T follicular helper cell (primary cell): ENCODE measurements around the gene PBX3.

Source experiments
- DNase-seq: peaks from one replicate; pipeline ENCODE4 v3.0.0-alpha.2; 2020; ENCODE audit warnings: low read depth
- total RNA-seq, 2 experiments: gene quantifications; one replicate each; lab custom pipeline; 2026; lab: John Stamatoyannopoulos, UW

The PBX3 gene
- 6.3 to 13.8 reads per million in 2 experiments for total RNA-seq

DNA sequence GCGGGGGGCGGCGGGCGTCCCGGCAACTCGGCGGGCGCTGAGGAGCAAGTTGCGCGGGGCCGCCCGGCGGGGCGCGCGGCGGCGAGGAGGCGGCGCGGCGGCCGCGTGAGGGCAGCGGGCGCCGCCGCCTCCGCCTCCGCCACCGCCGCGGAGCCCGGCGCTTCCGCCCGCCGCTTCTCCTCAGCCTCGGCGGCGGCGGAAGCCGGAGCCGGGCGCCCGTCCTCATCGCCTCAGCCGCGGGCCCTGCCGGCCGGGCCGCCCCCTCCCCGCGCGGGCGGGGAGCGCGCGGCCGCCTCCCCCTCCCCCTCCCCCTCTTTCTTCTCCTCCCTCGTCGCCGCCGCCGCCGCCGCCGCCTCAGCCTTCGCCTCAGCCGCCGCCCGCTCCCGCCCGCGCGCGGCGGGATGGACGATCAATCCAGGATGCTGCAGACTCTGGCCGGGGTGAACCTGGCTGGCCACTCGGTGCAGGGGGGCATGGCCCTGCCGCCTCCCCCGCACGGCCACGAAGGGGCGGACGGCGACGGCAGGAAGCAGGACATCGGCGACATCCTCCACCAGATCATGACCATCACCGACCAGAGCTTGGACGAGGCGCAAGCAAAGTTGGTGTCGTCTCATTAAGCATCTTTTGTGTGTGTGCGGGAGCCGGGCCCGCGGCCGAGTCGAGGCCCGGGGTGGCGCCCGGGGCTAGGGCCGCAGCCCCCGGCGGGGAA is at the start of gene PBX3:
Gene PBX3 (plus strand): TSS at position 321 of the 712 bp plus-strand sequence.
- DNase-seq = peak; percentile 42

DNA sequence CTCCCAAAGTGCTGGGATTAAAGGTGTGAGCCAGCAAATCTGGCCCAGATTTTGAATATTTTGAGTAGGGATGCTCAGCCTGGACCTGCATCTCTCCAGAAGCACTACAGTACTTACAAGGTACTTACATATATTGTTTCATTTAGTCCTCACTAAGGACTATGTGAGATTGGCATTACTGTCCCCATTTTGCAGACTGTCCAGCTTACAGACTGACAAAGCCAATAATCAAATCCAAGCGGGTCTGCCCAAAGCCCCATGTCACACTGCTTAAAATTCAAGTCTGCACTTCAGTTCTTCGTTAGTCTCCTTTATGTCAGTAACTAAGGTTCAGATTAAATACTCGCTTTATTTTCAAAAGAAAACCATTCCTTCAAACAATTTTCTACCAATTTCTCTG is 47.3 kb upstream of the PBX3 start:
- no peak for DNase-seq

DNA sequence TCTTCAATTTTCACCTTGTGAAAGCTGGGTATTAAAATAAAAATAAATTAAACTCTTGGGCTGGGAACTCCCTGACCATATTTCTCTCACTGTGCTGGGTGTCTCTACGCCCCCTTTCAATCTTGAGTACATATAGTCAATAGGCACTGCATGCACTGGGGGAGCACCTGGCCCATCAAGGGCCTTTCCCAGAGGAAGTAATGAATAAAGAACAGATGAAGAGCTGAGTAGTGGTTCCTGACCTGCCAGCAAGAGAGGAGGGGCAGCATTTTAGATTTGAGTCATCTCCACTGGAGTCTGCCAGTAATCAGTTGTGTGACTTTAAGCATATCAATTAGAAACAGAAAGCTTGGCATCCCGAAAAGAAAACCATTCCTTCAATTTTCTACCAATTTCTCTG is 46.4 kb upstream of the PBX3 start:
- no peak for DNase-seq

DNA sequence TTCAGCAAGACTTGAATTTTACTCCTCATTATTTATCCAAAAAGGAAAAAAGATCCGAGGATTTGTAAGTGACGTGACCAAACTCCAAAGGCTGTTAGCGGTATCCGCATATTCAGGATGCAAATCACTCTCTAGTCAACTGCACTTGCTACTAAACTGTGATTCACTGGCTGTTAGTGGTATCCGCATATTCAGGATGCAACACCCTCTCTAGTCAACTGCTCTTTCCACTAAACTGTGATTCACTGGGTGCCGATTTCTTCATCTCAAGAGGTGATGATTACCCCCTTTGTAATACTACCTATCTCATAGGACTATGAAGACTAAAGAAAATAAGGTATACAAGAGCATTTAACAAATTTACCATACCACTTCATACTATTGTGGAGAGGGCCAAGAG is 45.8 kb upstream of the PBX3 start:
- DNase-seq = no peak

DNA sequence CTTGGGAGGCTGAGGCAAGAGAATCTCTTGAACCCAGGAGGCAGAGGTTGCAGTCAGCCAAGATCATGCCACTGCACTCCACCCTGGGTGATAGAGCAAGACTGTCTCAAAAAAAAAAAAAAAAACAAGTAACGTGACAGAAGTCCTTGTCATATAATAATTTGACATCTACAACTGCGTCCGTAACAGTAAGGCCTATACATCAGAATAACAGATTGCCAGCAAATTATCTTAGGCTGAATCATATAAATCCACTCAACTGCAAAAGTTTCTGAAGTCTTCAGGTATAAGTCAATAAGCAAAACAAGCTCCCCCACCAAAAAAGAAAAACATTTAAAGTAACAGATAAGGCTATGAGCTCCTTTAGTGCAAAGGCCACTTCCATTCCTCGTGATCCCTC is 43.5 kb upstream of the PBX3 start:
- no peak for DNase-seq

DNA sequence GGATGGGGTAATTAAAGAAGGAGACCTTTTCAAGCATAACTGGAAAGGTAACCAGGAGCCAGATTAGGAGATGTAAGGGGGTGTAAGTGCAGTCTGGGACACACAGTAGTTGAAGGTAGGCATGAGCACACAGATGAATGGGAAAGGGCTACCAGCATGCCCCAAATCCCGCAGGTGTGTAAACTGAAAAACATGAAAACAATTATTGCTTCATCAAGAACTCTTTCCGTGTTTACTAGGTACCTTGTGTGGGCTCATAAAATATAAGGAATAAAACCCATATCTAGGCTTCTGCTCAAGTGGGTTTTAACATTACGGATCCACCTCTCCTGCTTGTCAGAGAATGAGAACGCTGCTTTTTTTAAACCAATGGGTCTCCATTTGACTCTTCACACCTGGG is 41.3 kb upstream of the PBX3 start:
- no peak for DNase-seq

DNA sequence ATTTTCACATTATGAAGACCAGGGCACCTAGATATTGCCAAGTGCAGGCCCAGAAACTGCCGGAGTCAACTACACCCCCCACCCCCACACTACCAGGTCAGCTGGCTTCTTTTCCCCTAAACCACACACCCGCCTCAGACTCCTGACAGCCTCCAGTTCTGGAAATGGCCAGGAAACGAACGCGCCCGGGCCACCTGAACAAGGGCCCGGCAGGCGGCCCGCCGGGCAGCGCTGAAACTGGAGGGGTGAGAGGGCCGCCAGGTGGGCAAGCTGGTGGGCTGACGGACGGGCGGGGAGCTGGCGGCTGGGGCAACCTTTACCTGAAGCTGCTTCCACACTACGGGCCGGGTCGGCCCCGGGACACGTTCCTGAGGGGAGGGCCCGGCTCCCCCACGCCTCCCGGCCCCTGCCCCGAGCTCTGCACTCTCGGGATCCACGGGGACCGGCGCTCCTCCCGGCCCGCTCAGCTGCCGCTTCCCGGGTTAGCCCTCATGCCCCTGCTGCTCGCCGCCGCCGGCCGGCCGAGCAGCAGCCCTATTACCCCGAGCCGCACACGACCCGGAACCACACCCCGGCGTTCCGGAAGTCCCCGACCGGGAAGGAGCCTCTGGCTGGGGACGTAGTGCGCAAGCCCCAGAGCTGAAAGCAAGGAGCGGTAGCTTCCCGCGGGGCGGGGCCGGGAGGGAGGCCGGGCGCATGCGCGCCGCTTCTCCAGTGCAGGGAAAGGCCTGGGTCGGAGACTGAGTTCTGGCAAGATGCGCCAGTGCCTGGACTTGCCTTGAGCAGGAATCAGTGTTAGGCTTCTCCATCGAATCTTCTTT is 40.3 kb upstream of the PBX3 start, which contains the start of gene MAPKAP1:
Gene MAPKAP1 (minus strand): TSS at position 558 of the 821 bp plus-strand sequence. CDS start 34,634 bp downstream, outside the sequence.
- peak; percentile 85 for DNase-seq

DNA sequence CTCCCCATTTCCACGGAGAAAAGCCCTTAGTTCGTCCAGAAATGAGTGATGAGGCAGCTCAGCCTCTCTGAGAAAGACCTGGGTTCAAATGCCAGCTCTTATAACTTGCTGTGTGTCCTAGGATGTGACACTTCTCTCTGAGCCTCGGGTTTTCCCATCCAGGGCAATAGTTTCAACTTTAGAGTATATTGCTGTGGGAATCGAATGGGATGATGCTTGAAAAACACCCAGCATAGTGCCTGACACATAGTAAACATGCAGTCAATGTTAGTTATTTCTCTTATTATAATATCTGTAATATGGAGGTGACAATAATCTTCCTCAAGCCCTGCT is 39.7 kb upstream of the PBX3 start:
- no peak for DNase-seq

DNA sequence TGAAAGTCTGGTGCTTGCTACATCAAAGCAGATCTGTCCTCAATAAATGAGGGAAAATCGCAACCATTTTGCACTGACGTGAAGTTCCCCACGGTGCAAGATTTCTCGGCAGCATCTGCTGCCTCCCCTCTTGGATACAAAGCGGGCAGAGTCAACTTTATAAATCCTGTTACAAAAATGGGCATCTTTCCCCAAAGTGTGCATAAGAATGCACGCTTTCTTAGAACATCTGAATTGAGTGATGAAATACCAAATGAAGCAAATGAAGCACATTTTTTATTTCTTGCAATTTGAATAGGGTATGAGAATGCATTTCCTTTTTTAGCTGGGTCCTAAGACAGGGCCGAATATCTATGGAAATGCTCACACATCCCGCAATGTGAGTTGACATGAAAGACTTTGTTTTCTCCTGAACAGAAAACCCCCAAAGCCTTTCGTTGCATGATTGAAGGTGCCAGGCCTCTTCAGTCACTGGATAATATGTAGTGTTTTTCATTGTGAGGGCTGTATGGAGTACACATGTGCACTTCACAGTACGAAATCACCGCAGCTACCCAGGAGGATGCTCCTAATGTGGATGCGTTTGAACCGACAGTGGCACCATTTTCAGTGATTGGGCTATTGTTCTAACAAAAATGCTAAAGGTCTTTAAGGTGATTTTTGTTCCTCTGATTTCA is 20.6 kb upstream of the PBX3 start:
- DNase-seq = no peak

DNA sequence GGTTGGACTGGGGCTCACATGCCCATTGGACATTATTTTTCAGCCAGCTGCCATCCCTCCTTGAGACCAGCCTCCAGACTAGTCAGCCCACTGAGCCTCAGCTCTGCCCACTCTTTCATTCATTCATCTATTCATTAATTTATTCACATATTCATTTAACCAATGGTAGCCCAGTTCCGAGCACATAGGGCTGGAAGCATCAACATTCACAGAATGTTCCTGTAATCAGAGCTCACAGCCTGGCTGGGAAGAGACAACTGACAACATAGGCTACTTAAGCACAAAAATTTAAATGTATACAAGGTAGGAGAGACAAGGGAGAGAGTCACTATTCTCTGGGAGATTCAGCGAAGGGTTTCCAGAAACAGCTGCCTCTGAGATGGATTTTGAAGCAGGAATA is 17.0 kb upstream of the PBX3 start:
- no peak for DNase-seq

DNA sequence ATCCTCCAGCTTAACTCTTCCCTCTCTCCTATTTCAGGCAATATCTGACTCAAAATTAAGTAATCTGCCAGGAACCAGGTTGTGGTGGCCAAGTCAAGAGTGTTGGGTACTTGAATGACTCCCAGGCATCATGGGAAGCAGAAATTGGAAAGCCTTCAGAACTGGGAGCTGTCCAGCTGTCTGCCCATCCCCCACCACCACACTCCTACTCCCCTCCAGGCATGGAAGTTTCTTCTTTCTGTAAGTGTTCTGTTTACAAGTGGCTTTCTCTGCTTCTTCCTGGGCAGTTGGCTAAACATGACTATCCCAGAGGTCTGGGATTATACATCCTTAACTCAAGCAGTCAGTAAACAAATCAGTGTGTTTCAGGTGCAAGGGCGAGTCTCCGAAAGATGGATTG is 14.6 kb upstream of the PBX3 start:
- DNase-seq = no peak

DNA sequence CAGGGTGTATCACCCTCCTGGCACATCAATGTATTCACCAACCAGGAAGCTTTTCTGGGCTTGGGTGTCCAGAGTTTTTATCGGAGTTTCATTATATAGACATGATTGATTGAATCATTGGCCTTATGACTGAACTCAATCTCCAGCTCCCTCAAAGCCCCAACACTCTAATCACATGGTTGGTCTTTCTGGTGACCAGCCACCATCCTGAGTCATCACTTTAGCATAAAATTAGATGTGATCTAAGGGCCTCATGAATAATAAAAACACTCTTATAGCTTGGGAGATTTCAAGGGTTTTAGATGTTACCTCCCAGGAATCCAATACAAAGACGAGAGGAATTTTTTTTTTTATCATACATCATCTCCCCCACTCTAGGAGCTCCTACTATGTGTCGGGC is 7.7 kb upstream of the PBX3 start:
- DNase-seq = no peak

DNA sequence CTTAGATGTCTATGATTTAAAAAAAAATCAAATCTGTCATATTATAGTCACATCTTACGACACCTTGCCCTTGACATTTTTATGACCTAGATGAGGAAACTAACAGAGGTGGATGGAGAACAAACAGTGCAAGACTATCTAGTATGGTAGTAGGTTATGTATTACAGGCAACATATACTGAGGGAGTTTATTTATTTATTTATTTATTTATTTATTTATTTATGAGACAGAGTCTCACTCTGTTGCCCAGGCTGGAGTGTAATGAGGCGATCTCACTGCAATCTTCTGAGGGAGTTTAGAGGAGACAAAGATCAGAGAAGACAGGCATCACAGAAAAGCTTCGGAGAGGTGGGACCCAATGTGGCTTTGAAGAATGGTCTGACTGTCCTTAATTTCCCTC is 4.5 kb upstream of the PBX3 start:
- DNase-seq = no peak

DNA sequence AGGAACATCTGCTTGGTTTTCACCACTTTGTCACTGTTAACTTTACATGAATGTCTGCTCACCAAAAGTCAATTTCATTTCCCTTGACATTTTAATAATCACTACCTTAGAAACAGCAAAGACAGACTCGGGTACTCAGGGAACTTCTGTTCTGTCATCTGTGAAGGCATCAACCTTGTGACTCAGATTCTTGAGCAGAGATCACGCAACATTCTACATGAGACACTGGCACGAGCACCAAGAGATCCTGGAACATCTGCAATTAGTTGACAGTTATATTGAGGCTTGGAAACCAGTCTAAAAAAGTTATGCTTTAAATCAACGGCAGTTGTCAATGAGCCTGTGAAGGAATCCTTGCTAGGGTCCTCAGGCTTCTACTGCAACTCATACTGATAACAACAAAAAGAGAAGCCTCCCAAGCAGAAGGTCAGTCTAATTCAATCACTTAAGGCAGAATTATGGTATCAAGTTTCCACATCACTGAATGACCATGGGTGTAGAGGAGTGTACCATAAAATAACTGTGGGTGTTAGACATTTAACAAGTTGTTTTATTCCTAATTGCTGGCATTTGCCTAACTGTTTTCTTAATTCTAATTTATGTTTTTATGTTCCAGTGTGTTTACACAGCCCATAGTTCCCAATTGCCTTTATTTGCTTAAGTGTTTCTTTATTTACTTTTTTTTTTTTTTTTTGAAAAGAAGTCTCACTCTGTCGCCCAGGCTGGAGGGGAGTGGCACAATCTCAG is 3.3 kb upstream of the PBX3 start:
- DNase-seq = no peak

DNA sequence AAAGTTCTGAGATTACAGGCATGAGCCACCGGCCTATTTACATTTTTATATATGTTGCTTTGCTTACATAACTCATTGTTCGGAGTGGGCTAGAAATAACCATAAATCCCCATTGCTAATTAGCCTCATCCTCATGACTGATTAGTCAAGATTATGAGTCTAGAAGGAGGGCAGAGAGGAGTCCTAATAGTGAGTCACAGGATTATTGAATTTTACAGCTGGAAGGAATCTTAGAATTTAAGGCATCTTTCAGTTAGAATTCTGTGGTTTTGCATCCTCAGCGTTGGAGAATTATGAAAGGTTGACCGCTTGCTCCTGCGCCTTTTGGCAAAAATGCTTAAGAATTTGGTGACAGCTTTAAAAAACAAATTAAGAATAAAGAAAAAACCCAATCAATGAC is 2.6 kb upstream of the PBX3 start:
- DNase-seq = no peak

DNA sequence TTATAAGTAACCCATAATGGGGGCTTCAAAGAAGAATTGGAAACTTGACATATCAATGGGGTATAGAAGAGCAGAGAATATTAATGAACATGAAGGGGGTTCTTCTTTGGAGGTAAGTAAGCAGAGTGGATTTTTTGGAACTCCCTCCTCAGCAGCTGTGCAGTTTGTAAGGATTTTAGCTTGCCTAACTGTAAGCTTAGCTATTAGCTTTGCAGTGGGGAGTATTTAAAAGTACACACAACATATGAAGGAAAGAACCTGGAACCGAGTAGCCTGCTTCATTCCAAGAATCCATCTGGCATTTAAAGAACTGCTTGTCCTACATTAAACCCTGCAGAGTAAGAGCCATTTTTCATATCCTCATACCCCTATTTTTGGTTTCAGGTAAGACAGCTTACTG is 2.2 kb upstream of the PBX3 start:
- no peak for DNase-seq

DNA sequence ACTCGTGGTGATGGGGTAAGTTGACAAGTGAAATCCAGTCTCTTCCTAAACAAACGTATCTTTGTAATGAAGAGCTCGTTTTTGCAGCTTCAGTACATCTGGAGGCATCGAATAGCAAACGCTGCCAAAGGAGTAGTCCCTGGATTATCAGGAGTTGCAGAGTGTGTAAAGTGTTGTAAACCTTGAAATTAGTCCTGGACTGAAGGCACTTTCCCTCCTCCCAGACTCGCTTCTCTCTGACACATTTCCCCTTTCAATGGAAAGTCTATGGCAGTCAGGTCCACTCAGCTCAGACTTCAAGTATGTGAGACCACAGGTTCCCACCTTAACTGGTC is 1.5 kb upstream of the PBX3 start:
- no peak for DNase-seq

DNA sequence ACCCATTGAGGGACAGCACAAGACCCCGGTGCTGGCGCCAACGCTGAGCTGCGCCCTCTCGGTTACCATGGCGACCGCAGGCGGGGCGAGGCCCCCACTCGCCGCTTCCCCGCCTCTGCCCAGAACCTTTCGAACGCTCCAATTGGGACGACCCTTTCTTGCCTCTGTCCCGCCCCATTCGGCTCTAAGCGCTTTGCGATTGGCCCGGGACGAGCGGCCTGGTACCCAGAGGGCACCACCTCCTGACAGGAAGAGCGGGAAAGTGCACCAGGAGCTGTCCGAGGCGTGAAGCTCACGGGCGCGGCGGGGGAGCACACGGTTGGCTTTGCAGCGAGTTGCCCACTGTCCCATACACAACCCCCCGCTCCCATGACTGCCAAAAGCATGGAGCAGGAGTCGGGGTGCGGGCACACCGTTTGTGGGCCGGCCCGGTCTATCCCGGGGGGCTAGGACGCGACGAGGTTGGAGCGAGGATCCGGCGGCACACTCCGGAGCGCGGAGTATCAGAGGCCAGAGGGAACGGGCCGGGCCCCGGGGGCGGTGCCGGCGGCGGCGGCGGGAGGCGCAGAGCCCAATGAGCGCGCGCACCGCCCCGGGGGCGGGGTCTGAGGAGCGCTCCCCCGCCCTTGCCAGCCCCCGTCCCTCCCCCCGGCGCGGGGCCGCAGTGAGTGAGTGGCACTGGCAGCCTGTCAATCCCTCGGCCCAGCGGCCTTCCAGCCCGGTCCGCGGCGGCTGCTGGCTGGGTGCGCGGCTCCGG is 978 bp upstream of the PBX3 start:
- peak; percentile 87 for DNase-seq

DNA sequence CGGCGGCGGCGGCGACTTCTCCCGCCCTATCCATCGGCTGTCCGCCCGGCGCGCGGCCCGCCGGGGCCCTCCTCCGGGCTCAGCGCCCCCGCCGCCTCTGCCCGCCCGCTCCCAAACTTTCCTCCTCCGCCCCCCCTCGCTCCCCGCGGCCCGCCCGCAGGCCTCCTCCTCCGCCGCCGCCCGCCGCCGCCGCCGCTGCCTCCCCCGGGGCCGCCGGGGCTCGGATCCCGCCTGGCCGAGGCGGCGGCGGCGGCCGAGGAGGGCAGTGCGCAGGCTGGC is 460 bp upstream of the PBX3 start:
- DNase-seq = no peak

DNA sequence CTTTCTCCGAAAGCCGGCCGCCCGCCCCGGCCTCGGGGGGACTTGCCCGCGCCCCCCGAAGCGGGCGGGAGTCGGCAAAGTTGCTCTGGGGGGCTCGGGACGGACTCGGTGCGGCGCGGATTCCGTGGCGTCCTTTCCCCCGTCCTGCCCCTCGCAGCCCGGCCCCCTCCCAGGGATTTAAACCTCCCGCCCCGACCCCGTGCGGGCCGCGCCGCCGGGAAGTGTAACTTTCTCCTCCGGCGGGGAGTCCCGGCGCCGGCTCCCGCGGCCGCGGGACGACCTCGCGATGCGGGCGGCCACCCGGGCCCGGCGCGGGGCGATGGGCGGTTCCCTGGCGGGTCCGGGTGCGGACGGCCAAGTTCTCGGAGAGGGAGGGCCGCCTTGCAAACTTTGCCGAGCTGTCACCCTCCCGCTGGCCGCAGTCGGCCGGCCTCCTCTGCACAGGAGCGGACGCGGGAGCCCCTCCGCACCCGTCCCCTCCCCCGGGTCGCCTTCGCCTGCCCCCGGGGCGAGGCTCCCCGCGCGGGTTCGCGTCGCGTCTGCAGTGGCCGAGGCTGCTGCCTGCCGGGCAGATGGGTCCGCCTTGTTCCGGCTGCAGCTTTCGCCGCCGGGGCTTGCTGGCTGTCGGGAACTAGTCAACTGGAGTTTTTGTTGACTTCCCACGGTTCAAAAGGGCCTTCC is 732 bp downstream of the PBX3 start:
- DNase-seq = no peak

DNA sequence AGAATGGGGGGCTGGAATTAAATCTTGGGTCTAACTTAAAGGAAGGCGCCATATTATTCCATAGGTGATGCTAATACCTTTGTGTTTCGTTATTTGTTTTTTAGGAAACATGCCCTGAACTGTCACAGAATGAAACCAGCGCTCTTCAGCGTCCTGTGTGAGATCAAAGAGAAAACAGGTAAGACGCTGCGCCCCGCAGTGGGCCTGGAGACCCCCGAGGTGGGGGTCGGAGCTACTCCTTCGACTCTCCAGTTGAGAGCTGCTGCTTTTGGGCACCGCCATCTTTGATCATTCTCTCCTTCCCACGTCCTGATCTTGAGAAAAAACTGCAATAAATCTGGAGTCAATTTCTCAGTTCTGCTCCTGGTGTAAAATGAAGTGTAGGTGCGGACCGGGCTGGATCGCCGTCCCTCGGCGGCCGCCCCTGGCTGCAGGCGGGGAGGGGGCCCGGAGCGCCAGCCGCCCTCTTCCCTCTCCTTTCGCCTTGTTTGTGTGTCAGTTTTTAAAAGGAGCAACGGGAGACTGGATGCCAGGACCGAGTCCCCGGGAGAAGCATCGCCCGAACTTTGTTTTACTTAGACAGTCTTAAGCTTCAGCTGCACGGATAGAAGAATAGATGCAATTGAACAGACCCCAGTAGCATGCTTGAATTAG is 1.4 kb downstream of the PBX3 start:
- DNase-seq = no peak
